Body of pancreas (tissue), 4 donors: ENCODE data around the gene PKNOX1.

Experiments used
- CTCF ChIP-seq, 7 experiments: fragments of 450-650 bp in 4 of 7; fragments of 200-600 bp in 3 of 7; sonication (generic) in 3 of 7; IDR thresholded peaks; one replicate each; pipeline ENCODE4 v1.5.1; 2016 to 2019; ENCODE audit warnings: antibody characterized with exemption in 7 of 7
- POLR2A ChIP-seq, 3 donors: fragments of 450-650 bp; IDR thresholded peaks; one replicate each; pipeline ENCODE4 v1.6.1; 2016; ENCODE audit warnings: antibody characterized with exemption in 3 of 3, mild to moderate bottlenecking in 2 of 3

- TF ChIP-seq POLR2A (IDR thresholded peaks at IDR 0.05), result no peak
- TF ChIP-seq CTCF (IDR thresholded peaks at IDR 0.05), result no peak
These were observed 44.2 kb downstream of the PKNOX1 start for GRCh38 chr21:43018519-43018918.
